ENCODE data around the gene NAPG. TPM values are rescaled to one million over a fixed set of nuclear protein-coding genes. Genes with fewer than 3 reads are reported as not detected.

The NAPG gene
- total and polyA plus RNA-seq, 10 of the 15 experiments (the other 5 are each of a cell fraction or from before 2014, with no cell fraction given) = 20.5 to 34.8 (median 24.0) TPM

- TF ChIP-seq REST (IDR thresholded peaks at IDR 0.05; ENCODE audit: low read depth, low read length) (no peak), FOS (IDR thresholded peaks at IDR 0.05; ENCODE audit: borderline replicate concordance, extremely low read depth, insufficient read length) (no peak)
These were observed 29.9 kb upstream of the NAPG start (continued) for GRCh38 chr18:10495936-10496335.

- intact Hi-C loops (cut with micrococcal nuclease; ENCODE audit: unreplicated experiment) (no loop called here), in situ Hi-C loops (cut with MboI) (no loop called here)
- no peaks in the 10 kb centered on the region for H3K4me1 ChIP-seq (ENCODE audit: control insufficient read depth, insufficient read depth, low read length)
- H3K9ac ChIP-seq (ENCODE audit: control insufficient read depth, insufficient read depth, low read length) = no peak overlapping the region
- TF ChIP-seq ASH2L (IDR thresholded peaks at IDR 0.05; ENCODE audit: borderline replicate concordance, low read depth) = no peak
- TF ChIP-seq NRF1 (conservative IDR thresholded peaks at IDR 0.05; ENCODE audit: low read depth, low read length) = no peak
- no peak for TF ChIP-seq ZSCAN29 (IDR thresholded peaks at IDR 0.05)
- no peak for TF ChIP-seq MXI1 (IDR thresholded peaks at IDR 0.05; ENCODE audit: low read depth, low read length)
- no peak for TF ChIP-seq EZH2 (IDR thresholded peaks at IDR 0.05; ENCODE audit: borderline replicate concordance, control insufficient read depth, low read depth, low read length)
- no peak for TF ChIP-seq PML (IDR thresholded peaks at IDR 0.05; ENCODE audit: low read length)
- no peak for TF ChIP-seq SRF (IDR thresholded peaks at IDR 0.05; ENCODE audit: low read depth in 2 of 2, low read length in 2 of 2)
- TF ChIP-seq ZZZ3 (IDR thresholded peaks at IDR 0.05; ENCODE audit: control insufficient read depth, insufficient read length, low read depth) = no peak
- TF ChIP-seq FOXM1 (IDR thresholded peaks at IDR 0.05; ENCODE audit: low read depth, low read length) = no peak
- no peak for TF ChIP-seq ZBTB33 (IDR thresholded peaks at IDR 0.05)
- TF ChIP-seq BACH1 (IDR thresholded peaks at IDR 0.05; ENCODE audit: borderline replicate concordance) = no peak
- POLR2A ChIA-PET = interaction anchor here (0.8 kb wide), 1 partner anchor 26 kb away, joined by 3 read pairs; no protein-coding TSS in a partner anchor
- FAIRE-seq (no peak), ATAC-seq (no peak), DNase-seq (ENCODE audit: low read depth, low spot score) (no peak)
- RAD21 ChIA-PET (ENCODE audit: unreplicated experiment) = interaction anchor here (0.7 to 1.5 kb wide), 2 partner anchors 11 to 21 kb away, joined by 3 to 5 read pairs; no protein-coding TSS in a partner anchor
- SMC1A ChIA-PET (ENCODE audit: uncharacterized antibody, unreplicated experiment) = interaction anchor here (1.1 to 11.3 kb wide), 3 partner anchors 14 to 20 kb away, joined by 4 to 67 read pairs (median 8); no protein-coding TSS in a partner anchor
- H3K9me3 ChIP-seq (replicated peaks; ENCODE audit: control insufficient read depth, insufficient read depth, low read length) = no peaks in the 10 kb centered on the region
- H3K27ac ChIP-seq (ENCODE audit: control insufficient read depth, insufficient read depth) = no peak overlapping the region
- H3K79me2 ChIP-seq (ENCODE audit: control insufficient read depth, insufficient read depth, low read length) = no peaks in the 10 kb centered on the region
- no peaks in the 10 kb centered on the region; a peak in 2 of 4 replicates for H3K27me3 ChIP-seq (replicated peaks in 1 of 2; ENCODE audit: control insufficient read depth in 2 of 2, insufficient read depth in 2 of 2, low read length in 1 of 2)
- H3K36me3 ChIP-seq (ENCODE audit: control insufficient read depth in 2 of 2, insufficient read depth in 2 of 2, low read length in 1 of 2) = no peaks in the 10 kb centered on the region
- CTCF ChIA-PET = interaction anchor here (1.4 kb wide), 1 partner anchor 11 kb away, joined by 5 read pairs; no protein-coding TSS in a partner anchor
- no peaks in the 10 kb centered on the region for H4K20me1 ChIP-seq (ENCODE audit: control insufficient read depth, insufficient read depth)
- H3K4me3 ChIP-seq = no peak overlapping the region
- H3K4me2 ChIP-seq (ENCODE audit: control insufficient read depth, insufficient read depth) = no peak overlapping the region
- no TSS peak for BruUV-seq (replicated peaks)
- no peak overlapping the region for H2AFZ ChIP-seq (ENCODE audit: control insufficient read depth, low read depth, low read length)
These were observed 28.5 kb upstream of the NAPG start for GRCh38 chr18:10497206-10497749.

Data from GM12878 (cell line).